Measurements from ENCODE around the gene OR51E1. TPM values are rescaled to one million over a fixed set of nuclear protein-coding genes. Genes with fewer than 3 reads are reported as not detected.

Gene OR51E1
- total and polyA plus RNA-seq, 10 of the 15 experiments (the other 5 are each of a cell fraction or from before 2014, with no cell fraction given): not detected

DNA sequence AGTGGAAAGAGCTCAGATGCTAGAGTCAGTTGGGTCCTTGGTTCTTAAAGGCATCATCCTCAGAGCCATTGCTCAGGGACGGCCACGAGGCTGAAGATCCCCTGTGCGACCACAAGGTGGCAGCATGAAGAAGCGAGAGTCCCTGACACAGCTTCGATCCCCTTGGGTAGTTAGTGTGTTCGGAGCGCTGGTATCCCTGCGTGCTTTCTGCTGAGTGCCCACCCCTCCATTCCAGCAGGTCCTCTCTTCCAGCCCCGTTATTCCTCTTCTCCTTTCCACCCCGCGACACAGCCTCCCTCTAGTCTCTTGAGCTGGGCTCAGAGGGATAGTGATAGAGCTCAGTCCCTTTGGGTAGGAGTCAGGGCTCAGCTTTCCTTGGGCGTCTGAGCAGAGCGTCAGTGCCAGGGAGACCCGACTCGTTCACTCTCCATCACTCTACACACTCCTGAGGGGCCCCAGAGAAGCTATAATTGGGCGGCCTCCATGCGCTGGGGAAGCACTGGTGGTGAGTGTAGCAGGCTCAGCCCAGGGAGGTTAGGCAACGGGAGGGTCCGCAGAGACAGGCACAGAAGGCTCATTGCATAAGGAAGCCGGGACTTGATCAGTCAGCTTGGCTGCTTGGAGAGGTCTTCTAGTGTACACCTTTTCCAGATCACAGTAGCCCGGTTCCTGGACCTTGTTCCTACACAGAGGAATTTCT lies 6.7 kb upstream of the OR51E1 start, which contains the start of gene OR51D1 (continued):
- TF ChIP-seq, protein P1, sequence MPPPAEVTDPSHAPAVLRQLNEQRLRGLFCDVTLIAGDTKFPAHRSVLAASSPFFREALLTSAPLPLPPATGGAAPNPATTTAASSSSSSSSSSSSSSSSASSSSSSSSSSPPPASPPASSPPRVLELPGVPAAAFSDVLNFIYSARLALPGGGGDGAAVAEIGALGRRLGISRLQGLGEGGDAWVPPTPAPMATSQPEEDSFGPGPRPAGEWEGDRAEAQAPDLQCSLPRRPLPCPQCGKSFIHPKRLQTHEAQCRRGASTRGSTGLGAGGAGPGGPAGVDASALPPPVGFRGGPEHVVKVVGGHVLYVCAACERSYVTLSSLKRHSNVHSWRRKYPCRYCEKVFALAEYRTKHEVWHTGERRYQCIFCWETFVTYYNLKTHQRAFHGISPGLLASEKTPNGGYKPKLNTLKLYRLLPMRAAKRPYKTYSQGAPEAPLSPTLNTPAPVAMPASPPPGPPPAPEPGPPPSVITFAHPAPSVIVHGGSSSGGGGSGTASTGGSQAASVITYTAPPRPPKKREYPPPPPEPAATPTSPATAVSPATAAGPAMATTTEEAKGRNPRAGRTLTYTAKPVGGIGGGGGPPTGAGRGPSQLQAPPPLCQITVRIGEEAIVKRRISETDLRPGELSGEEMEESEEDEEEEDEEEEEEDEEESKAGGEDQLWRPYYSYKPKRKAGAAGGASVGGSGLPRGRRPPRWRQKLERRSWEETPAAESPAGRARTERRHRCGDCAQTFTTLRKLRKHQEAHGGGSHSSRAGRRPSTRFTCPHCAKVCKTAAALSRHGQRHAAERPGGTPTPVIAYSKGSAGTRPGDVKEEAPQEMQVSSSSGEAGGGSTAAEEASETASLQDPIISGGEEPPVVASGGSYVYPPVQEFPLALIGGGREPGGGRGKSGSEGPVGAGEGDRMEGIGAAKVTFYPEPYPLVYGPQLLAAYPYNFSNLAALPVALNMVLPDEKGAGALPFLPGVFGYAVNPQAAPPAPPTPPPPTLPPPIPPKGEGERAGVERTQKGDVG (CRISPR knock-in tag; IDR thresholded peaks at IDR 0.05): no peak
- TF ChIP-seq RELB (IDR thresholded peaks at IDR 0.05; ENCODE audit: low read depth) (no peak), RAD21 (IDR thresholded peaks at IDR 0.05; ENCODE audit: insufficient read depth, low read depth, low read length) (peak; percentile 71)

- ChIA-PET CTCF (interaction anchor here (0.7 to 3.9 kb wide), 17 partner anchors 10 to 733 kb away, joined by 3 to 28 read pairs (median 7); partner anchors contain the start of gene TRIM68), RAD21 (ENCODE audit: unreplicated experiment) (interaction anchor here (0.9 to 2.6 kb wide), 3 partner anchors 12 to 367 kb away, joined by 4 to 21 read pairs (median 4); no protein-coding TSS in a partner anchor), SMC1A (ENCODE audit: uncharacterized antibody, unreplicated experiment) (interaction anchor here (0.5 to 2.8 kb wide), 16 partner anchors 10 to 732 kb away, joined by 3 to 19 read pairs (median 3); no protein-coding TSS in a partner anchor), POLR2A (no interaction called here)
- no peak overlapping the region for H3K9ac ChIP-seq (ENCODE audit: control insufficient read depth, insufficient read depth, low read length)
- H3K27ac ChIP-seq (ENCODE audit: control insufficient read depth, insufficient read depth): no peak overlapping the region
- H3K4me1 ChIP-seq (ENCODE audit: control insufficient read depth, insufficient read depth, low read length): no peaks in the 10 kb centered on the region
- H3K9me3 ChIP-seq (replicated peaks; ENCODE audit: control insufficient read depth, insufficient read depth, low read length): no peaks in the 10 kb centered on the region
- no peaks in the 10 kb centered on the region for H3K36me3 ChIP-seq (ENCODE audit: control insufficient read depth in 2 of 2, insufficient read depth in 2 of 2, low read length in 1 of 2)
- no peak overlapping the region for H3K4me3 ChIP-seq
- BruUV-seq (replicated peaks): no TSS peak
- H3K79me2 ChIP-seq (ENCODE audit: control insufficient read depth, insufficient read depth, low read length): no peaks in the 10 kb centered on the region
- FAIRE-seq (no peak), DNase-seq (ENCODE audit: low read depth, low spot score) (no peak), ATAC-seq (no peak)
- no peaks in the 10 kb centered on the region for H4K20me1 ChIP-seq (ENCODE audit: control insufficient read depth, insufficient read depth)
- in situ Hi-C loops (cut with MboI) (loop anchor here (5.0 kb wide), 2 partner anchors 190 to 355 kb away; partner anchors contain the start of gene OR51L1), intact Hi-C loops (cut with micrococcal nuclease; ENCODE audit: unreplicated experiment) (loop anchor here (1.0 to 5.0 kb wide), 3 partner anchors 189 to 450 kb away; no protein-coding TSS in a partner anchor)
- no peaks in the 10 kb centered on the region; a peak in 1 of 4 replicates for H3K27me3 ChIP-seq (replicated peaks in 1 of 2; ENCODE audit: control insufficient read depth in 2 of 2, insufficient read depth in 2 of 2, low read length in 1 of 2)
- no peak overlapping the region for H3K4me2 ChIP-seq (ENCODE audit: control insufficient read depth, insufficient read depth)
- H2AFZ ChIP-seq (ENCODE audit: control insufficient read depth, low read depth, low read length): no peak overlapping the region
- TF ChIP-seq BHLHE40 (IDR thresholded peaks at IDR 0.05; ENCODE audit: borderline replicate concordance in 1 of 2, low read depth in 2 of 2, low read length in 1 of 2) (peak in 1 of 2 experiments; percentile 54; a peak in 2 of 4 replicates), KAT2A (conservative IDR thresholded peaks at IDR 0.05; ENCODE audit: control insufficient read depth, low read depth, low read length) (no peak), ETV6 (conservative IDR thresholded peaks at IDR 0.05 in 1 of 2, IDR thresholded peaks at IDR 0.05 in 1 of 2; ENCODE audit: borderline replicate concordance in 1 of 2, low read depth in 1 of 2) (no peak)
- TF ChIP-seq, protein P2, sequence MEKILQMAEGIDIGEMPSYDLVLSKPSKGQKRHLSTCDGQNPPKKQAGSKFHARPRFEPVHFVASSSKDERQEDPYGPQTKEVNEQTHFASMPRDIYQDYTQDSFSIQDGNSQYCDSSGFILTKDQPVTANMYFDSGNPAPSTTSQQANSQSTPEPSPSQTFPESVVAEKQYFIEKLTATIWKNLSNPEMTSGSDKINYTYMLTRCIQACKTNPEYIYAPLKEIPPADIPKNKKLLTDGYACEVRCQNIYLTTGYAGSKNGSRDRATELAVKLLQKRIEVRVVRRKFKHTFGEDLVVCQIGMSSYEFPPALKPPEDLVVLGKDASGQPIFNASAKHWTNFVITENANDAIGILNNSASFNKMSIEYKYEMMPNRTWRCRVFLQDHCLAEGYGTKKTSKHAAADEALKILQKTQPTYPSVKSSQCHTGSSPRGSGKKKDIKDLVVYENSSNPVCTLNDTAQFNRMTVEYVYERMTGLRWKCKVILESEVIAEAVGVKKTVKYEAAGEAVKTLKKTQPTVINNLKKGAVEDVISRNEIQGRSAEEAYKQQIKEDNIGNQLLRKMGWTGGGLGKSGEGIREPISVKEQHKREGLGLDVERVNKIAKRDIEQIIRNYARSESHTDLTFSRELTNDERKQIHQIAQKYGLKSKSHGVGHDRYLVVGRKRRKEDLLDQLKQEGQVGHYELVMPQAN (conservative IDR thresholded peaks at IDR 0.05): no peak
- 26% methylated on average over 3 of the region's 3 CpGs for WGBS (ENCODE audit: insufficient coverage, insufficient replicate concordance, low lambda C conversion rate, missing lambda C conversion rate)
Observed at GRCh38 chr11:4637662-4638047, 6.1 kb upstream of the OR51E1 start.
